ENCODE measurements around the gene NUCB1.

NUCB1 gene

DNA sequence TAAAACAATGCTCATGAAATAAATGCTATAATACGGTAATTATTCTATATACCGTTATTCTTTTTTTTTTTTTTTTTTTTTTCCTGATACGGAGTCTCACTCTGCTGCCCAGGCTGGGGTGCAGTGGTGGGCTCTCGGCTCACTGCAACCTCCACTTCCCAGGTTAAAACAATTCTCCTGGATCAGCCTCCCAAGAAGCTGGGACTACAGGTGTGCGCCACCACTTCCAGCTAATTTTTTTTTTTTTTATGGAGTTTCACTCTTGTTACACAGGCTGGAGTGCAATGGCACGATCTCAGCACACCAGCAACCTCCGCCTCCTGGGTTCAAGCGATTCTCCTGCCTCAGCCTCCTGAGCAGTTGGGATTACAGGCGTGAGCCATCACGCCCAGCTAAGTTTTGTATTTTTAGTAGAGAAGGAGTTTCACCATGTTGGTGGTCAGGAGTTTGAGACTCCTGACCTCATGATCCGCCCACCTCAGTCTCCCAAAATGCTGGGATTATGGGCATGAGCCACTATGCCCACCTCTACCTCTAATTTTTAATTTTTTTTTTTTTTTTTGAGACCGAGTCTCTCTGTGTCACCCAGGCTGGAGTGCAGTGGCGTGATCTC, 21.0 kb upstream of the NUCB1 start:
- TF ChIP-seq, protein P1, sequence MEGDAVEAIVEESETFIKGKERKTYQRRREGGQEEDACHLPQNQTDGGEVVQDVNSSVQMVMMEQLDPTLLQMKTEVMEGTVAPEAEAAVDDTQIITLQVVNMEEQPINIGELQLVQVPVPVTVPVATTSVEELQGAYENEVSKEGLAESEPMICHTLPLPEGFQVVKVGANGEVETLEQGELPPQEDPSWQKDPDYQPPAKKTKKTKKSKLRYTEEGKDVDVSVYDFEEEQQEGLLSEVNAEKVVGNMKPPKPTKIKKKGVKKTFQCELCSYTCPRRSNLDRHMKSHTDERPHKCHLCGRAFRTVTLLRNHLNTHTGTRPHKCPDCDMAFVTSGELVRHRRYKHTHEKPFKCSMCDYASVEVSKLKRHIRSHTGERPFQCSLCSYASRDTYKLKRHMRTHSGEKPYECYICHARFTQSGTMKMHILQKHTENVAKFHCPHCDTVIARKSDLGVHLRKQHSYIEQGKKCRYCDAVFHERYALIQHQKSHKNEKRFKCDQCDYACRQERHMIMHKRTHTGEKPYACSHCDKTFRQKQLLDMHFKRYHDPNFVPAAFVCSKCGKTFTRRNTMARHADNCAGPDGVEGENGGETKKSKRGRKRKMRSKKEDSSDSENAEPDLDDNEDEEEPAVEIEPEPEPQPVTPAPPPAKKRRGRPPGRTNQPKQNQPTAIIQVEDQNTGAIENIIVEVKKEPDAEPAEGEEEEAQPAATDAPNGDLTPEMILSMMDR (IDR thresholded peaks at IDR 0.05) = no peak

DNA sequence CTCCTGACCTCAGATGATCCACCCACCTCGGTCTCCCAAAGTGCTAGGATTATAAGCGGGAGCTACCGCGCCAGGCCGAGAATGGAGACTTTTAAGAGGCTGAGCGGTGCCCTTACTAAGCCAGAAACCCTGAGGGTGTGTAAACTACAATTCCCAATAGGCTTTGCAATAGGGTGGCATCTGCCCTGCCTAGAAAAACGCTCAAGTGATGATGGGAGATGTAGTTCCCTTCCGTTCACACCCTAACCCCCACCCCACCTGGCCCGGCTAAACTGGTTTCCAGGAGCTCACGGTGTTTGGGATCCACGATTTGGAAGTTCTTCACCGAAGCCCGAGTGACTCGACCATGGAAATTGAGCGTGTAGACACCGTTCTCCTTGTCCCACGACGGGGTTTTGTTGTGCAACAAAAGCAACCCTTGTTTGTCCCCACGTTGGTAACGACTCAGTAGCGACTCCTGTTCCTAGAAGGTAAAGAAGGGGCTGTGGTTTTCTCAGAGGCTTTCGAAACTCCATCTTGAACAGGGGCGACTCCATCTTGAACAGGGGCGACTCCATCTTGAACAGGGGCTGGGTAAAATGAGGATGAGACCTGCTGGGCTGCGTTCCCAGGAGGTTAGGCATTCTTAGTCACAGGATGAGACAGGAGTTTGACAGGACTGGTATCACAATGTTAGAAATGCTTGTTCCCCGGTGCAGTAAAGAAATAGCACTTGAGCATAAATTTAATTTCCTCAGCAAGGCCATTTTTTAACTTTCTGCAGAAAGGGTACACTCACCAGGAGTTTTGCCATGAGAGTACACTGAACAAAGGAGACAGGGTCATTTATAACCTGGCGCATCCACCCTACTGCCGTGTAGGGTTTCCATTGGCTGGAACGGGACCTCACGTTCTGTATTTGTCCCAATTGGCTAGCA, 18.1 kb upstream of the NUCB1 start:
- TF ChIP-seq, protein P1 (IDR thresholded peaks at IDR 0.05) = no peak

DNA sequence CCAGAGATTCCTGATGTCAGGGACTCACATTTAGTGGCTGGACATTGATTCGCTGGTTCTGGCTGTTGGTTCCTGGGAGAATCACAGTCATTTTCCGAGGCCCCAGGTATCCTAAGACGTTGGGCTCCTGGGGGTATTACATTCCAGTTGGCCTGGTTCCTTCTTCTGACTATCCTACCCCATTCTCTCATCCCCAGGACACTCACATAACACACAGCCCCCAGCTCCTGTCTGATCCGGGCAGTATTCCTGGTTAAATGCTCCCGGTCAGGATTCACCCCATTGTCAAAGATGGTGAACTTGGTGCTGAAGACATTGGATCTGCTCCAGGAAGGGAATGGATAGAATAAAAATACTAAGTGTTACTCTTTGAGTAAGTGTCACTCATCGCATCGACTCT, 16.4 kb upstream of the NUCB1 start:
- TF ChIP-seq, protein P1 (IDR thresholded peaks at IDR 0.05) = no peak

DNA sequence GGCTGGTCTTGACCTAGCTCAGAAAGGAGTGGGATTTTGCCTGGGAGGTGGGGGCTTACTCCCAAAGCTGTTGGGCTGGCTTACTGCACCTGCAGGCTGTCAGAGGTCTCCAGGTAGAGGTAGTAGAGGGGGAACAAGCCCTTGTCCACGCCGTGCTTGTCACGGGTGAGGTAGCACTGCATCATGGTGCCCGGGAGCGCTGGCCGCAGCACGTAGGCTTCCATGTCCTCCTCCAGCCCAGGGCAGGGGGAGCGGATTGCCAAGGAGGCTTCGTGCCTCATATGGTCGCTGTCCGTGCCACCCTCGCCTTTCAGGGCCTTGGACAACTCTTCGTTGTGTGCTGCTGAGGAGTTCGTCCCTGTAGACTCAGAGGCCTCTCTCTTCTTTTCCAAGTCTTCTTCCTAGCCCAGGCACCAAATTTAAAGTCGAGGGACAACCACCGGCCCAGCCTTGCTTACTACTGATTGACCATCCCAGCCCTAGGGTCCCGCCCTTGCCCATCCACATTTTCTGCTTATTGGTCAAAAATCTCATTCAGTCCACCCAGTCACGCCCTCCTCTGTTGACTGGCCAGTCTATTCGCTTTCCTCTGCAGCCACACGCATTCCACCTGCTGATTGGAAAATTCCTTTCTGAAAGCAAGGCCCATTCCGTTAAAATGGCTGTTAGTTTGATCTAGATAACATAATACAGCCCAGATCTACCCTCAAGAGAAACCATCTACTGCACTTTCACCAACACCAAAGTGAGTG, 12.1 kb upstream of the NUCB1 start:
- TF ChIP-seq, protein P1 (IDR thresholded peaks at IDR 0.05) = no peak

DNA sequence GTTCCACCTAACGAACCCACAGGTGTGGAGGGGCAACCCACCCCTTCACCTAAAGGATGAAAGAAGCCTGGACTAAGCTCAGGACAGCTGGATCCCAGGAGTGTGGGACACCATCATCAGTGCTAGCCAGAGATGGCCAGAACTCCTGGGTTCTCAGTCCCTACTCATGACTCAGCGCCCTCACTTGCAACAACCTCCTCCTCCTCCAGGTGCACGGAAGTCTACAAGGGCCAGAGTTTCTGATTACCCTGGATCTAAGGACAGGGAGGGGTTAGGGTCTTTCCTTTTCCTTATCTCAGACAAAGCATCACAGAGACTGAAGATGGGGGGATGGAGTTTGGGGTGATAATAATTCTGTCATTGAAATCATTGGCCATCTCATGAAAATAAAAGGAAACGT, 9.6 kb upstream of the NUCB1 start:
- TF ChIP-seq, protein P1 (IDR thresholded peaks at IDR 0.05) = no peak

DNA sequence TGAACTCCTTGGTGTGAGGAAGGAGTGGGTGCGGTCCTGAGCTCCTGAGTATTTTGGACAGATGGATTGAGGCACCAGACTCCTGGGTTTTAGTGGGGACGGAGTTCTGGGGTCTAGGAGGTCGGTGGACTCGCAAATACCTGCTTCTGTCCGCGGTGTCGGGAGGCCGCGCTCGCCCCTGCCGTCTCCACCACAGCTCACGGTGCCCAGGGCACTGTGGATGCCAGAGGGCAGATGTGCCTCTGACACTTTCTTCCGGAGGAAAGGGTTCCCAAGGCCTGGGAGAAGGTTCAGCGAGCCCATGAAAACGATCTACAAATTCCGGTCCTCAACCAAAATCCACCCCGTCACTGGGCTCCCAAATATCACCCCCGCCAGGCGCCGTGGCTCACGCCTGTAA, 4.9 kb upstream of the NUCB1 start:
- TF ChIP-seq, protein P1 (IDR thresholded peaks at IDR 0.05) = no peak

DNA sequence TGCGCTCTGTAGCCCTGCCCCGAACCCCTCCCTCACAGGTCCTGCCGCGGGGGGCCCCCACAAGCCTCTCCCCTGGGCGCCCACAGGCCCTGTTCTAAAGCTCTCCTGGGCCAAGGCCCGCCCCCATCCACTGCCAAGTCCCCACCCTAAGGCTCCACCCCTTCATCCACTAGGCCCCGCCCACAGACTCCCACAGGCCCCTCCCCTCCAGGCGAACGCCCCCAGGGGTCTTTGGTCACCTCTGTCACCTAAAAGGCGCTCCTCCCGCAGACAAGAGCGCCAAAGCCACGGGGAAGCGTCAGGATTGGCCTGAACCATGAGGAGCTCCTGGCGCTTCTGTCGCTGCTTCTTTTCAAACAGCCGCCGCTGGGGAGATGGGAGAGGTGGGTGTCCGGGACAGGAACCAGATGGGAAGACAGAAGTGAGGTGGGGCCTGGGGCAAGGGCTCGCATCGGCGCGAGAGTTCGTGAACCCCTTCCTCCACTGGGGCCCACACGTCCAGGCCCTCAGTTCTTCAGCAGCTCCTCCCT, 3.9 kb upstream of the NUCB1 start:
- TF ChIP-seq, protein P1 (IDR thresholded peaks at IDR 0.05) = no peak
